Measurements from ENCODE around the gene SECTM1.
"Not testable (repeated sequence)": the region's sequence is repeated elsewhere in the genome, so short reads cannot be mapped to it uniquely, and the experiment has no call there.

GRCh38 chr17:82382220-82382932 lies 48.8 kb upstream of the SECTM1 start:
- TF ChIP-seq CTCF, EZH2, EZH2phosphoT487 (IDR thresholded peaks at IDR 0.05): not testable (repeated sequence)

All from neural progenitor cell (in vitro differentiated cells).